ENCODE results near the gene CAPN5.

DNA sequence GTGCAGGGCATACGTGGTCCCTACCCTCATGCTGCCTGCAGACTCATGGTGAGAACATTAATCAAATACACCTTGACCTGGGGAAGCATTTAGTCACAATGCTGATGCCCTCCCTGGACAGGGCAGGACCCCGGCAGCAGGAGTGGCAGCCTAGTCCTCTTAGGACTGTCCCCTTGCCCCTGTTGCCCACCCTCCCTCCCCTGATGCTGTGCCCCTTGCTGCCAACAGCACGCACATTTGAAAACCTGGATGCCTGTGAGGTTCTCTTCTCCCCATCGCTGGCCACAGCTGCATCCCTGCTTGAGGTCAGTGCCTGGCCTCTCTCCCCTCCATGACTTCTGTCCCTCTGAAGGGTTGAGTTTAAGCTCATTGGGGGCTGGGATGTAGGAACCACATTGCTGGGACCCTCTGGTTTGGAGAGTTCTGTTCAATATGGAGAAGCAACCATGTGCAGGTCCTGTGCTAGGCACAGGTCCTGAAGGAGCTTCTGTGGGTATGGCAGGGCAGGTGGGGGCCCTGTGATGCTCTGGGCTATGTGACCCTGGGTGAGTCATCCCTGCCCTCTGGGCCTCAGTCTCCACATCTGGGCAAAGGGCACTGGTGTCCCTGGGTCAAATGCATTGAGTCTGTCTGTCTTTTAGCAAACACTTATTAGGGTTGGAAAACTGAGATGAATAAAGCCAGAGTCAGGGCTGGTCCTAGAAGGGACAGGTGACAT is 92.6 kb downstream of the CAPN5 start:
- TF ChIP-seq CTCF (IDR thresholded peaks at IDR 0.05; ENCODE audit: poor library complexity) (no peak), EZH2 (IDR thresholded peaks at IDR 0.05; ENCODE audit: borderline replicate concordance) (no peak)
